Measurements from ENCODE around the gene CTNND2.

Gene CTNND2

DNA sequence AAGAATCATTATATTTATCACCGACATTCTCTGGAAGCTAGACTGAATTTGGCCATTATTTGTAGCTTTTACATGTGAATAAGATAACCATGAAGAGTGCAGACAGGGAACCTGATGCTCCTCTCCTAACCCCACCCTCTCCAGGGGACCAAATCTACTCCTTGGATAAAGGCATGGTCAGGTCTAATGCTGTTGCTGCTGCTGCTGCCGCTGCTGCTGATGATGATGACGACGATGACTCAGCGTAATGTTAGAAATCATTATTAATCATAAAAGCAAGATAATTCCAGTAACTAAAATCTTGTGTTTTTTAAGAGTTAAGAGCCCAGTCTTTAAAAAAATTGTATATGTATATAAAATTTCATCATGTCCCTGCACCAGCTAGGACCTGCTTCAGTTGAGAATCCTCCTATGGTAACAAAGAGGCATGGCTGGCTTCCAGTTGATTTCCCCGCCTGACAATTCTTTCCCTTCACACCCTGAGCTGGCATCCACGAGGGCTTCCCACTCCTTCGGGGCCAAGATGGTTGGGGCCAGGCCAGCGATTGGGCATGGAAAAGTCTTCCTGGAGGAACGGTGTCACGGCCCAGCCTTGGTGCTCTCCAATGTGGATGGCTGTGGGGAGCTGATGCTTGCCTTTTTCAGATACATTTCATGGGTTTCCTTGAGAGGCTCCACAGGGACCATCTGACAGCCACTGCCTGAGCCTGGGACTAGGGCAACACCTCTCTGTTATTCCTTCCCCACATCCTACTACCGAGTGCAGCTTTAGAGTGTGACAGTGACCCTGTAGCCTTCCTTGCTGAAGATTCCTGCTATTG is 400.0 kb downstream of the CTNND2 start:
- no peaks in the 10 kb centered on the region for H3K36me3 ChIP-seq (ENCODE audit: control insufficient read depth, low read length)
- H3F3A ChIP-seq (ENCODE audit: control insufficient read depth, insufficient read depth), result no peaks in the 10 kb centered on the region
- no peaks in the 10 kb centered on the region for H3K79me2 ChIP-seq (ENCODE audit: control insufficient read depth, low read length)
- H3K27me3 ChIP-seq (ENCODE audit: control insufficient read depth, low read length), result no peaks in the 10 kb centered on the region
- no peaks in the 10 kb centered on the region for H4K20me1 ChIP-seq (ENCODE audit: control insufficient read depth, insufficient read depth, low read depth, low read length)
- no peak overlapping the region for H3K27ac ChIP-seq (ENCODE audit: low read depth, low read length)
- no peaks in the 10 kb centered on the region for H3K9me2 ChIP-seq (replicated peaks; ENCODE audit: control insufficient read depth, low read length)
- no peaks in the 10 kb centered on the region for H3K4me1 ChIP-seq (ENCODE audit: control insufficient read depth, low read length)
- H3K9me3 ChIP-seq (ENCODE audit: control insufficient read depth, insufficient read depth, low read length), result no peaks in the 10 kb centered on the region
- H3K4me3 ChIP-seq (ENCODE audit: low read length), result no peak overlapping the region
- TF ChIP-seq EZH2phosphoT487 (IDR thresholded peaks at IDR 0.05; ENCODE audit: borderline replicate concordance, low read length), result no peak
- TF ChIP-seq, protein P1, sequence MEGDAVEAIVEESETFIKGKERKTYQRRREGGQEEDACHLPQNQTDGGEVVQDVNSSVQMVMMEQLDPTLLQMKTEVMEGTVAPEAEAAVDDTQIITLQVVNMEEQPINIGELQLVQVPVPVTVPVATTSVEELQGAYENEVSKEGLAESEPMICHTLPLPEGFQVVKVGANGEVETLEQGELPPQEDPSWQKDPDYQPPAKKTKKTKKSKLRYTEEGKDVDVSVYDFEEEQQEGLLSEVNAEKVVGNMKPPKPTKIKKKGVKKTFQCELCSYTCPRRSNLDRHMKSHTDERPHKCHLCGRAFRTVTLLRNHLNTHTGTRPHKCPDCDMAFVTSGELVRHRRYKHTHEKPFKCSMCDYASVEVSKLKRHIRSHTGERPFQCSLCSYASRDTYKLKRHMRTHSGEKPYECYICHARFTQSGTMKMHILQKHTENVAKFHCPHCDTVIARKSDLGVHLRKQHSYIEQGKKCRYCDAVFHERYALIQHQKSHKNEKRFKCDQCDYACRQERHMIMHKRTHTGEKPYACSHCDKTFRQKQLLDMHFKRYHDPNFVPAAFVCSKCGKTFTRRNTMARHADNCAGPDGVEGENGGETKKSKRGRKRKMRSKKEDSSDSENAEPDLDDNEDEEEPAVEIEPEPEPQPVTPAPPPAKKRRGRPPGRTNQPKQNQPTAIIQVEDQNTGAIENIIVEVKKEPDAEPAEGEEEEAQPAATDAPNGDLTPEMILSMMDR (IDR thresholded peaks at IDR 0.05; ENCODE audit: low read depth, low read length, poor library complexity, severe bottlenecking), result no peak
- H3K4me2 ChIP-seq (ENCODE audit: low read length), result no peak overlapping the region

DNA sequence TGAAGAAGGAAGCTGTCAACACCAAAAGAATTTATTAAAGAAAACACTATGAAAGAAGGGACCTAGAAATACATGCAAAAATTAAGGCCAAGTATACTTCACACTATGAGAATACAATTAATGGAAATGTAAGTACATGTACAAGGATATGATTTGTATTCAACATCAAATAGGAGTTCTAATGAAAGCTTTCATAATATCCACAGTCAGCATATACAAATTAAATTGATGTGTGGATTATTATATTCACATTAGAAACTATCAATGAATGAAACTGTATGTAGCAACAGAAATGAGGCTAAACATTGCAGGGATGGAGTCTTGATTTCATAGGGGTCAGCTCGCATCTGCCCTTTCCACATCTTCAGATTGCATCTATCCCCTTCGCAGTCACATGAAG is 401.5 kb downstream of the CTNND2 start:
- H3K36me3 ChIP-seq (ENCODE audit: control insufficient read depth, low read length), result no peaks in the 10 kb centered on the region
- no peaks in the 10 kb centered on the region for H3K9me3 ChIP-seq (ENCODE audit: control insufficient read depth, insufficient read depth, low read length)
- H4K20me1 ChIP-seq (ENCODE audit: control insufficient read depth, insufficient read depth, low read depth, low read length), result no peaks in the 10 kb centered on the region
- no peaks in the 10 kb centered on the region for H3K79me2 ChIP-seq (ENCODE audit: control insufficient read depth, low read length)
- no peaks in the 10 kb centered on the region for H3F3A ChIP-seq (ENCODE audit: control insufficient read depth, insufficient read depth)
- H3K4me1 ChIP-seq (ENCODE audit: control insufficient read depth, low read length), result no peaks in the 10 kb centered on the region
- TF ChIP-seq, protein P1 (IDR thresholded peaks at IDR 0.05; ENCODE audit: low read depth, low read length, poor library complexity, severe bottlenecking), result no peak
- TF ChIP-seq EZH2phosphoT487 (IDR thresholded peaks at IDR 0.05; ENCODE audit: borderline replicate concordance, low read length), result no peak
- no peaks in the 10 kb centered on the region for H3K27me3 ChIP-seq (ENCODE audit: control insufficient read depth, low read length)
- H3K4me3 ChIP-seq (ENCODE audit: low read length), result no peak overlapping the region
- no peaks in the 10 kb centered on the region for H3K9me2 ChIP-seq (replicated peaks; ENCODE audit: control insufficient read depth, low read length)
- no peak overlapping the region for H3K4me2 ChIP-seq (ENCODE audit: low read length)
- H3K27ac ChIP-seq (ENCODE audit: low read depth, low read length), result no peak overlapping the region

DNA sequence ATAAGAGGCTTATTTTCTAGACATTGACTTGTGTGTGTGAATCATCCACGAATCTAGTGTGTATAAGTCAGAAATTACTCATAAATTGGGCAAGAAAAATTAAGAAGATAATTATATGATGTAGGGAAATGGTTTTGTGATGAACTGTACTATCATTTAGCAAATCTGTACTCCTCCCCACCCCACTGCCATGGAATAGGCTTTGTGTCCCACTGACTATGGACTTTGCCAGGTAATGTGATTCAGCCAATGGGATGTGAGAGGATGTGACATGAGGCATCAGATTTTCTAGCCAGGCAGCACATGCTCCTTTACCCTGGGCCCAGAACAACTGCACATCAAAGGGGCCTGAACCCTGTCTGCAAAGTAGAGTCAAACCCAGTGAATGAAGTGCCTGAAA is 406.6 kb downstream of the CTNND2 start:
- no peak overlapping the region for H3K4me3 ChIP-seq (ENCODE audit: low read length)
- H3K36me3 ChIP-seq (ENCODE audit: control insufficient read depth, low read length), result no peaks in the 10 kb centered on the region
- no peak overlapping the region for H3K4me2 ChIP-seq (ENCODE audit: low read length)
- no peaks in the 10 kb centered on the region for H4K20me1 ChIP-seq (ENCODE audit: control insufficient read depth, insufficient read depth, low read depth, low read length)
- TF ChIP-seq, protein P1 (IDR thresholded peaks at IDR 0.05; ENCODE audit: low read depth, low read length, poor library complexity, severe bottlenecking), result no peak
- TF ChIP-seq EZH2phosphoT487 (IDR thresholded peaks at IDR 0.05; ENCODE audit: borderline replicate concordance, low read length), result no peak
- no peaks in the 10 kb centered on the region for H3K9me2 ChIP-seq (replicated peaks; ENCODE audit: control insufficient read depth, low read length)
- no peak overlapping the region for H3K27ac ChIP-seq (ENCODE audit: low read depth, low read length)
- no peaks in the 10 kb centered on the region for H3K9me3 ChIP-seq (ENCODE audit: control insufficient read depth, insufficient read depth, low read length)
- no peaks in the 10 kb centered on the region for H3F3A ChIP-seq (ENCODE audit: control insufficient read depth, insufficient read depth)
- H3K79me2 ChIP-seq (ENCODE audit: control insufficient read depth, low read length), result no peaks in the 10 kb centered on the region
- no peaks in the 10 kb centered on the region for H3K4me1 ChIP-seq (ENCODE audit: control insufficient read depth, low read length)
- no peaks in the 10 kb centered on the region for H3K27me3 ChIP-seq (ENCODE audit: control insufficient read depth, low read length)

All from DOHH2 (cell line).